ENCODE data around the gene SENP1.

Gene SENP1

DNA sequence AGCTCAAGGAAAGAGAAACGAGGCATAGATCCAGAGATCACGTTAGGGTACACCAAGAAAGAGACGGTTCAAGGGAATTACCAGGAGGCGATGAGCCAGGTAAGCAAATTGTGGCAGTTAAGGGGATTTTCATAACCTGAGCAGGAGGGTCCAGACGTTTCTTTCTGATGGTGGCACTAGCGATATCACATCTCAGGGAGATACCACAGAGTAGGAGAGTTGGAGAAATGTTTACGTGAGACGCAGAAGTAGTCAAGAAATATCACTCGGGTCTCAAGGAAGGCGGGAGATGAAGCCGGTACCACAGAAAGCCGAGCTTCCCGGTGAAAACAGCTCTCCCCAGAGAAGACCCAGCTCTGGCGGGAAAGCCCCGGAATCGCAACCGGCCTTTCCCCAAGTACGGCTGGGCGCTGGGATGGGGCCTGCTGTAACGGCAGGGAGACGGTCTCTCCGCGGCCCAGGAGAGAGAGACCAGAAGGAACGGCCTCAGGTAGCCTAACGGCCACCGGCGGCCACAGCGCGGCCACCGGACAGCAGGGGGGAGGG lies 485 bp downstream of the SENP1 start:
- Histone ChIP-seq H3K4me3 (peak overlapping the region; percentile 88), H3K9me3 (ENCODE audit: low read depth, low read length) (no peaks in the 10 kb centered on the region), H3K36me3 (ENCODE audit: insufficient read depth, low read length) (0 out of 2 replicates have a peak, but pooled peaks cover 3% of the 10 kb centered on the region), H3K9ac (ENCODE audit: insufficient read length) (peak overlapping the region; percentile 93), H3K27ac (peak overlapping the region; percentile 94; the same call in 1 of the 2 replicates)
- no peak for DNase-seq (ENCODE audit: low read depth, low spot score)
- TF ChIP-seq POLR2AphosphoS5 (IDR thresholded peaks at IDR 0.05; ENCODE audit: borderline replicate concordance, low read depth, low read length) (no peak), FOXP2 (optimal IDR thresholded peaks at IDR 0.05; ENCODE audit: control extremely low read depth, extremely low read length, insufficient read depth) (no peak), EZH2 (IDR thresholded peaks at IDR 0.05) (no peak)

DNA sequence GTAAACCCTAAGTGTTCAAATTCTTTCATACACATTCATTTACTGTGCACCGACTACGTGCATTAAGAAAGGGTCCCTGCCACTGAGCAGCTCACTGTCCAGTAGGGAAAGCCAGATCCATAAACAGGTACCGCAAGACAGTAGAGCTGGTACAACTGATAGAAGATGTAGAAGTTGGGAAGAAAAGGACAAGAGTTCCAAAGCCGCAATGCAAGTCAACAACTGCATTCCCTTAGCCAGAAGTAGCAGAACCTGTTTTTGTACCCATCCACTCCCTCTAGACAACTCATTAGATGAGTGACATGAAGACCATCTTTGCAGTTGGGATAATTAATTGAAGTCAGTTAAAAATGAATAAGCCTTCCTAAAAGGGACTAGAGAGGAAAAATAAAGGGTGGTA lies 1.3 kb downstream of the SENP1 start:
- no peak for DNase-seq (ENCODE audit: low read depth, low spot score)
- no peak overlapping the region for H3K27ac ChIP-seq
- H3K36me3 ChIP-seq (ENCODE audit: insufficient read depth, low read length), result 0 out of 2 replicates have a peak, but pooled peaks cover 3% of the 10 kb centered on the region
- peak overlapping the region; percentile 88 for H3K4me3 ChIP-seq
- TF ChIP-seq EZH2 (IDR thresholded peaks at IDR 0.05), result no peak
- TF ChIP-seq FOXP2 (optimal IDR thresholded peaks at IDR 0.05; ENCODE audit: control extremely low read depth, extremely low read length, insufficient read depth), result no peak
- TF ChIP-seq POLR2AphosphoS5 (IDR thresholded peaks at IDR 0.05; ENCODE audit: borderline replicate concordance, low read depth, low read length), result no peak
- peak overlapping the region; percentile 93 for H3K9ac ChIP-seq (ENCODE audit: insufficient read length)
- no peaks in the 10 kb centered on the region for H3K9me3 ChIP-seq (ENCODE audit: low read depth, low read length)

DNA sequence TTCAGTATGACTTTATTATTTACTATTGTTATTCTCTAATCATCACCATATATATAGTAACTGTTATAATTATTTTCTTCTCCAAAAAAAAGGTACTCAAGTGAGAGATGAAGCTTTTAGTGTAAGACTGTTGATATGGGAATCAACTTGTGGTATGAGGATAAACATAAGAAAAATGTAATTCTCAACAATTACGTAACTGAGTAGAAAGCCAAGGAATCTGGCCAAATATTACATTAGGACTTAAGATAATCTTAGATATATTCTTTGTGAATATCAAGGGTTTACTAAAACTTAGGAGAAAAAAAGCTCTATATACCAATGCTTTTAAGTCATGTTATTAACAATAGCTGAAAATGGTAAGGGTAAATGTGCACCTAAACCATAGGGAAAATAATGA lies 13.3 kb downstream of the SENP1 start:
- DNase-seq (ENCODE audit: low read depth, low spot score), result no peak
- Histone ChIP-seq H3K36me3 (ENCODE audit: insufficient read depth, low read length) (peaks cover 57% of the 10 kb centered on the region), H3K9ac (ENCODE audit: insufficient read length) (no peak overlapping the region), H3K9me3 (ENCODE audit: low read depth, low read length) (no peaks in the 10 kb centered on the region), H3K27ac (no peak overlapping the region), H3K4me3 (no peak overlapping the region)
- TF ChIP-seq FOXP2 (optimal IDR thresholded peaks at IDR 0.05; ENCODE audit: control extremely low read depth, extremely low read length, insufficient read depth) (no peak), POLR2AphosphoS5 (IDR thresholded peaks at IDR 0.05; ENCODE audit: borderline replicate concordance, low read depth, low read length) (no peak), EZH2 (IDR thresholded peaks at IDR 0.05) (no peak)

DNA sequence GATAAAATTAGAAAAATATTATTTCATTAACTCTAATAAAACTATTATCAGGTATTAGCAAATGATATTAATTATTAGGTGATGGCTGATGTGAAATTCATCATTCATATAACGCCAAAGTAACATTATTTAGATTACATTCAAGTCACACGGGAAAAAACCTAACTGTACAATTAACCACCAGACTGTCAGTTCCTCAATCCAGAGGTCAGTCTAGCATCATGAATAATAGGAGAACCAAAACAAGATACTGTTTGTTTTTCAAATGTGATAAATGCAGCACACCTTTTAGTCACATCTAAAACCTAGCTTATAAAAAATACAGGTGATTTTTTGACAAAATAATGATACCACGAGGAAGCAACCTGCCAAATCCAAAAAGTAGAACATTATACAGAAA lies 19.6 kb downstream of the SENP1 start:
- no peak for TF ChIP-seq FOXP2 (optimal IDR thresholded peaks at IDR 0.05; ENCODE audit: control extremely low read depth, extremely low read length, insufficient read depth)
- no peak for TF ChIP-seq EZH2 (IDR thresholded peaks at IDR 0.05)
- Histone ChIP-seq H3K9ac (ENCODE audit: insufficient read length) (no peak overlapping the region), H3K36me3 (ENCODE audit: insufficient read depth, low read length) (peaks cover 68% of the 10 kb centered on the region), H3K9me3 (ENCODE audit: low read depth, low read length) (no peaks in the 10 kb centered on the region), H3K27ac (no peak overlapping the region), H3K4me3 (no peak overlapping the region)
- DNase-seq (ENCODE audit: low read depth, low spot score), result no peak

DNA sequence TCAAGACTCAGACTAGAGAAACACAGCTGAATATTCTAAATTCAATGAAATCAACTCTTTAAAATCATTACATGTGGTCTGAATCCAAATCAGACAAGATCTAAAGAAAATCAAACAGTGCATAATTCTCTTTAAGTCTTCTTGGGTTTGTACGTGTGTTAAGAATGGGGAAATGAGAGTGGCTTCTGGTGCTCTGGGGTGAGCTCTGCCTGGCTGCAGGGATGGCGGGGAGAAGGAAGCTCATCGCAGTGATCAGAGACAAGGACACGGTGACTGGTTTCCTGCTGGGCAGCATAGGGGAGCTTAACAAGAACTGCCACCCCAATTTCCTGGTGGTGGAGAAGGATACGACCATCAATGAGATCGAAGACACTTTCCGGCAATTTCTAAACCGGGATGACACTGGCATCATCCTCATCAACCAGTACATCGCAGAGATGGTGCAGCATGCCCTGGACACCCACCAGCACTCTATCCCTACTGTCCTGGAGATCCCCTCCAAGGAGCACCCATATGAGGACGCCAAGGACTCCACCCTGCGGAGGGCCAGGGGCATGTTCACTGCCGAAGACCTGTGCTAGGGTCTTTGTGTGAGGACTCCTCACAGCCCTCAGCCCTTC lies 20.9 kb downstream of the SENP1 start:
- Histone ChIP-seq H3K9me3 (ENCODE audit: low read depth, low read length) (no peaks in the 10 kb centered on the region), H3K27ac (no peak overlapping the region), H3K9ac (ENCODE audit: insufficient read length) (no peak overlapping the region), H3K4me3 (no peak overlapping the region), H3K36me3 (ENCODE audit: insufficient read depth, low read length) (peaks cover 68% of the 10 kb centered on the region)
- no peak for DNase-seq (ENCODE audit: low read depth, low spot score)
- TF ChIP-seq EZH2 (IDR thresholded peaks at IDR 0.05), result no peak
- no peak for TF ChIP-seq FOXP2 (optimal IDR thresholded peaks at IDR 0.05; ENCODE audit: control extremely low read depth, extremely low read length, insufficient read depth)
- no peak for TF ChIP-seq POLR2AphosphoS5 (IDR thresholded peaks at IDR 0.05; ENCODE audit: borderline replicate concordance, low read depth, low read length)

DNA sequence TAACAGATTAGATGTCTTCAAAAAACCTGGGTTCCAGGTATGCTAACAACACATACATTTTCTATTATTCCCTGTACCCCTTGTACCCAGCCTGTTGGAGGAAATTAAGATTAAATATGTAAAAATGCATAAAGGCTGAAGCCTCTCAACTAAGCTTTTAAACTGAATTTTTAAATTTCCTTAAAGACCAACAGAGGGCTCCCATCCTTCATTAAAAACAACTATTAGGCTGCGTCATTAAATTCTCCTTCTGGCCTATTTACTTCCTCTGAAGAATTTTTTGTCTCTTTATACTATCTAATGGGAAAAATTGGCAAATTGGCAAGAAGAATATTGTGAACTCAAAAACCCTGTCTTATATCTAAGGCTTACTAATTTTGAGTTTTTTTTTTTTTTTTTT lies 21.8 kb downstream of the SENP1 start:
- no peak for TF ChIP-seq EZH2 (IDR thresholded peaks at IDR 0.05)
- no peak for TF ChIP-seq FOXP2 (optimal IDR thresholded peaks at IDR 0.05; ENCODE audit: control extremely low read depth, extremely low read length, insufficient read depth)
- H3K36me3 ChIP-seq (ENCODE audit: insufficient read depth, low read length), result peaks cover 66% of the 10 kb centered on the region
- H3K4me3 ChIP-seq, result no peak overlapping the region
- DNase-seq (ENCODE audit: low read depth, low spot score), result no peak
- H3K9me3 ChIP-seq (ENCODE audit: low read depth, low read length), result no peaks in the 10 kb centered on the region
- no peak overlapping the region for H3K27ac ChIP-seq
- no peak overlapping the region for H3K9ac ChIP-seq (ENCODE audit: insufficient read length)

DNA sequence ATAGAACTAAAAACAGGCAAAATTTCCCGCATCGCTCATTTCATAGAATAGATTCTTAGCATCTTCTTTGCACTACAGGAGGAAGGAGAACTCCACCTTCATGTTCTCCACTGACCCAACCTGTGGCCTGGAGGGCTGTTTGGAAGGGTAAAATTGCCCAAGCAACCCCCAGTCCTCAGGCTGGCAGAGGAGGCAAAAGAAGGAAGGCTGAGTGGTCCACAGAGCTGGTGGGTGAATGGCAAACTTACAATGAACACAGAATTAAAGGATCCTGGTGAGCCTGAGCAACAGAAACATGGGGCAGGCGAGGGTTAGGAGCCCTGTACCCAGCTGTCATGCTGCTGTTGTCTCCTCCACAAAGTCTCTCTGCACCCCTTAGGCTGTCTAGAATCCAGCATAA lies 25.1 kb downstream of the SENP1 start:
- no peak overlapping the region for H3K4me3 ChIP-seq
- no peak overlapping the region for H3K27ac ChIP-seq
- no peaks in the 10 kb centered on the region for H3K9me3 ChIP-seq (ENCODE audit: low read depth, low read length)
- no peak overlapping the region for H3K9ac ChIP-seq (ENCODE audit: insufficient read length)
- TF ChIP-seq FOXP2 (optimal IDR thresholded peaks at IDR 0.05; ENCODE audit: control extremely low read depth, extremely low read length, insufficient read depth) (no peak), EZH2 (IDR thresholded peaks at IDR 0.05) (no peak), POLR2AphosphoS5 (IDR thresholded peaks at IDR 0.05; ENCODE audit: borderline replicate concordance, low read depth, low read length) (no peak)
- DNase-seq (ENCODE audit: low read depth, low spot score), result no peak
- H3K36me3 ChIP-seq (ENCODE audit: insufficient read depth, low read length), result peaks cover 69% of the 10 kb centered on the region

DNA sequence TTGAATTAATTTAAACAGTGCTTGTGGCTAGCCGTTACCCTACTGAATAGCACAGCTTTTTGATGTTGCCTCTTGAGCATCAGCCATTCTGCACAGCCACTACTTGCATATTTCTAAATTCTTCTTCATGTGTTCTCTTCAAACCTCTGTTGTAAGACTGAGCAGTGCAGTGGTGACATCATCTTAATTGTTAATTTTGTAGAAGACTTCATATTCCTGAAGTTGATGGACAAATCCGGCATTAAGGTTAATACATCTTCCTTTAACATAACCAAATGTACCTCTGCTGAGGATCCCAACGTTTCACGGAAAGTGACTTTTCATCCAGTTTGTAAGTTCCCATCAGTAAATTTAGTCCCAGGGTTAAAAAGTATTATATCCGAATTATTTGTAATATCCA lies 25.6 kb downstream of the SENP1 start:
- Histone ChIP-seq H3K27ac (no peak overlapping the region), H3K9me3 (ENCODE audit: low read depth, low read length) (no peaks in the 10 kb centered on the region), H3K9ac (ENCODE audit: insufficient read length) (no peak overlapping the region), H3K36me3 (ENCODE audit: insufficient read depth, low read length) (peaks cover 67% of the 10 kb centered on the region), H3K4me3 (no peak overlapping the region)
- TF ChIP-seq FOXP2 (optimal IDR thresholded peaks at IDR 0.05; ENCODE audit: control extremely low read depth, extremely low read length, insufficient read depth), result no peak
- no peak for TF ChIP-seq EZH2 (IDR thresholded peaks at IDR 0.05)
- TF ChIP-seq POLR2AphosphoS5 (IDR thresholded peaks at IDR 0.05; ENCODE audit: borderline replicate concordance, low read depth, low read length), result no peak
- no peak for DNase-seq (ENCODE audit: low read depth, low spot score)

DNA sequence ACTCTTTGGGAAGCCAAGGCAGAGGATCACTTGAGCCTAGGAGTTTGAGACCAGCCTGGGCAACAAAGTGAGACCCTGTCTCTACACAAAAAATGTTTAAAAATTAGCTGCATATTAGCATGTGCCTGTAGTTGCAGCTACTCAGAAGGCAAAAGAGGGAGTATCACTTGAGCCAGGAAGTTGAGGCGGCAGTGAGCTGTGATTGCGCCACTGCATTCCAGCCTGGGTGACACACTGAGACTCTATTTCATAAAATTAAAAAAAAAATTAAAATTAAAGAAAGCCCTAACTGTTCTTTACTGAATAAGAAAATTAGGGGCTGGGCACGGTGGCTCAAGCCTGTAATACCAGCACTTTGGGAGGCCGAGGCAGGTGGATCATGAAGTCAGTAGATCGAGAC lies 27.0 kb downstream of the SENP1 start:
- no peak overlapping the region for H3K9ac ChIP-seq (ENCODE audit: insufficient read length)
- peaks cover 65% of the 10 kb centered on the region for H3K36me3 ChIP-seq (ENCODE audit: insufficient read depth, low read length)
- no peak overlapping the region for H3K4me3 ChIP-seq
- TF ChIP-seq FOXP2 (optimal IDR thresholded peaks at IDR 0.05; ENCODE audit: control extremely low read depth, extremely low read length, insufficient read depth) (no peak), POLR2AphosphoS5 (IDR thresholded peaks at IDR 0.05; ENCODE audit: borderline replicate concordance, low read depth, low read length) (no peak), EZH2 (IDR thresholded peaks at IDR 0.05) (no peak)
- H3K9me3 ChIP-seq (ENCODE audit: low read depth, low read length), result no peaks in the 10 kb centered on the region
- no peak overlapping the region for H3K27ac ChIP-seq
- DNase-seq (ENCODE audit: low read depth, low spot score), result no peak

All from SK-N-MC (cell line).